GM12878 (cell line): Measurements from ENCODE around the gene NFATC2. TPM values are rescaled to one million over a fixed set of nuclear protein-coding genes. Genes with fewer than 3 reads are reported as not detected.
A peak's percentile ranks its signal among the peaks of the same experiment; 100 is the strongest.

Source experiments
- HDAC6 ChIP-seq: fragments of 200-600 bp; sonication (generic); IDR thresholded peaks from one replicate; pipeline ENCODE4 v1.8.0; 2017; ENCODE audit warnings: antibody characterized with exemption; ENCODE audit not compliant: unreplicated experiment
- IRF4 ChIP-seq: IDR thresholded peaks from 2 replicates; pipeline ENCODE4 v1.6.1; 2011; ENCODE audit warnings: low read depth, low read length
- NBN ChIP-seq: fragments of 450-650 bp; IDR thresholded peaks from 2 replicates; pipeline ENCODE4 v1.6.1; 2016
- NR2C2 ChIP-seq: IDR thresholded peaks from 2 replicates; pipeline ENCODE4 v1.6.1; 2011; ENCODE audit warnings: borderline replicate concordance, low read depth; ENCODE audit not compliant: control insufficient read depth, insufficient read length
- POLR2A ChIP-seq: IDR thresholded peaks from 2 replicates; pipeline ENCODE4 v1.6.1; 2011; ENCODE audit warnings: low read depth, mild to moderate bottlenecking, low read length
- TCF12 ChIP-seq: IDR thresholded peaks from 2 replicates; pipeline ENCODE4 v1.6.1; 2011; ENCODE audit warnings: low read depth, mild to moderate bottlenecking, low read length
- ZBED1 ChIP-seq: IDR thresholded peaks from 2 replicates; pipeline ENCODE4 v1.6.1; 2016; ENCODE audit warnings: borderline replicate concordance
- ZSCAN29 ChIP-seq: fragments of 450-650 bp; IDR thresholded peaks from 2 replicates; pipeline ENCODE4 v1.6.1; 2017; ENCODE audit warnings: mild to moderate bottlenecking, moderate library complexity
- polyA plus RNA-seq, 11 experiments: library from polyadenylated mRNA; depleted of rRNA in 4 of 11; unstranded in 6 of 11; stranded (reverse) in 5 of 11; fragments of >200 nt; fragmentation: Nextera tagmentation in 4 of 11; fragmentation: Illumina TruSeq in 1 of 11; extraction: Ambion mirVana in 4 of 11; extraction: Trizol in 1 of 11; gene quantifications; 1 replicate in 1 of 11; 2 replicates in 10 of 11; pipeline versions ENCODE4 v1.2.1 to v1.2.3, GENCODE V29; 2011 to 2016; ENCODE audit warnings: inconsistent platforms in 2 of 11, missing spikeins in 2 of 11, low read depth in 1 of 11
- total RNA-seq, 4 experiments: library from RNA; depleted of rRNA in 3 of 4; stranded (reverse); fragments of >200 nt in 3 of 4; fragmentation: Illumina TruSeq in 1 of 4; extraction: Trizol in 1 of 4; gene quantifications; 2 replicates each; pipeline versions ENCODE4 v1.2.1 to v1.2.3, GENCODE V29; 2013 to 2021
- TF ChIP-seq, protein P1 (sequence below): fragments of 450-650 bp; IDR thresholded peaks from 2 replicates; pipeline ENCODE4 v1.6.1; 2017; ENCODE audit warnings: mild to moderate bottlenecking
- TF ChIP-seq, protein P2 (sequence below): fragments of 450-650 bp; IDR thresholded peaks from 2 replicates; pipeline ENCODE4 v1.6.1; 2018; ENCODE audit warnings: mild to moderate bottlenecking, low read depth, moderate library complexity; ENCODE audit not compliant: partially characterized antibody
- TF ChIP-seq, protein P3 (sequence below): fragments of 150-350 bp; IDR thresholded peaks from 2 replicates; pipeline ENCODE4 v1.6.1; 2016; ENCODE audit warnings: low read depth, low read length
- TF ChIP-seq, protein P4 (sequence below): fragments of 450-650 bp; IDR thresholded peaks from 2 replicates; pipeline ENCODE4 v1.6.1; 2017; ENCODE audit warnings: mild to moderate bottlenecking, moderate library complexity
- TF ChIP-seq, protein P5 (sequence below): fragments of 450-650 bp; IDR thresholded peaks from 2 replicates; pipeline ENCODE4 v1.6.1; 2017; ENCODE audit warnings: mild to moderate bottlenecking, low read depth, inconsistent platforms; ENCODE audit not compliant: poor library complexity, severe bottlenecking
- TF ChIP-seq, protein P6 (sequence below): IDR thresholded peaks from 2 replicates; pipeline ENCODE4 v1.6.1; 2011; ENCODE audit warnings: low read depth, mild to moderate bottlenecking, low read length, moderate library complexity, borderline replicate concordance; ENCODE audit errors: extremely low read depth

The NFATC2 gene
- total and polyA plus RNA-seq, 10 of the 15 experiments (the other 5 are each of a cell fraction or from before 2014, with no cell fraction given): 3.3 to 20.0 (median 7.3) TPM

DNA sequence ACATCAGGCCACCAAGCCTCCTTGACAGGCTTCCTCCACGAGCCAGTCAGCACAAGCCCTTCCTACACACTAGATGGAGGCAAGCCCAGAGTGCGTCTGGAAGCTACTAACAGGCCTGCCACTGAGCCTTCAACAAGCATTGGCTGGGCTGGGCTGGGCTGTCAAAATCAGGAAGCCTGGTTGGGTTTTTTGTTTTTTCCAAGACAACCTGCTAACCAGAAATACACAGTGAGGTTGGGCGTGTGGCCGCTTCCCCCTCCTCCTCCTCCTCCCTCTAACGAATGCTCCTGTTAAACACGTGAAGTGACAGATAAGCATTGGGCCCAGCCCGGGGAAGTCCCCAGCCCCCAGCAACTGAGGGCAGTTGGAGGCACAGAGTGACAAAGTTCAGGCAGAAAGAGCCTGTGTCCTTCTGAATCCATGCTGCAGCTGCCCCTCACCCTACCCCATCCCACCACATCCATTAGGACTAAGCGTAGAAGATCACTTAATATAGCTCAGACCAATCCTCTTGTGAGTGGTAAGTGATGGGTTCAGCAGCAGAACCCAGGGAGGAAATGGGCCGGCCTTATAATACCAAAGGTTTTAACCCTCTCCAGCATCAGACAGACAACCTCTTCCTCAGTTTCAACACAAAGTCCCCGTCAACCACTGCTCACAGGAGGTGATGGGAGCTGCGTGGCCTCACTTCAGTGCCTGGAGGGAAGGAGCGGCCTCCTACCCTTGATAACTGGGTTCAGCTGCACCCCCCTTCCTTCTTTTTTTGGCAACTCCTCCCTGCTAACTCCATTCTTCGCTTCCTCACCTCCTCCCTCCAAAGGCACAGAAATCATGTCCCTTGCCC, 1.1 kb downstream of the NFATC2 start (continued):
- TF ChIP-seq, protein P1, sequence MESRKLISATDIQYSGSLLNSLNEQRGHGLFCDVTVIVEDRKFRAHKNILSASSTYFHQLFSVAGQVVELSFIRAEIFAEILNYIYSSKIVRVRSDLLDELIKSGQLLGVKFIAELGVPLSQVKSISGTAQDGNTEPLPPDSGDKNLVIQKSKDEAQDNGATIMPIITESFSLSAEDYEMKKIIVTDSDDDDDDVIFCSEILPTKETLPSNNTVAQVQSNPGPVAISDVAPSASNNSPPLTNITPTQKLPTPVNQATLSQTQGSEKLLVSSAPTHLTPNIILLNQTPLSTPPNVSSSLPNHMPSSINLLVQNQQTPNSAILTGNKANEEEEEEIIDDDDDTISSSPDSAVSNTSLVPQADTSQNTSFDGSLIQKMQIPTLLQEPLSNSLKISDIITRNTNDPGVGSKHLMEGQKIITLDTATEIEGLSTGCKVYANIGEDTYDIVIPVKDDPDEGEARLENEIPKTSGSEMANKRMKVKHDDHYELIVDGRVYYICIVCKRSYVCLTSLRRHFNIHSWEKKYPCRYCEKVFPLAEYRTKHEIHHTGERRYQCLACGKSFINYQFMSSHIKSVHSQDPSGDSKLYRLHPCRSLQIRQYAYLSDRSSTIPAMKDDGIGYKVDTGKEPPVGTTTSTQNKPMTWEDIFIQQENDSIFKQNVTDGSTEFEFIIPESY: no peak
- TF ChIP-seq, protein P2, sequence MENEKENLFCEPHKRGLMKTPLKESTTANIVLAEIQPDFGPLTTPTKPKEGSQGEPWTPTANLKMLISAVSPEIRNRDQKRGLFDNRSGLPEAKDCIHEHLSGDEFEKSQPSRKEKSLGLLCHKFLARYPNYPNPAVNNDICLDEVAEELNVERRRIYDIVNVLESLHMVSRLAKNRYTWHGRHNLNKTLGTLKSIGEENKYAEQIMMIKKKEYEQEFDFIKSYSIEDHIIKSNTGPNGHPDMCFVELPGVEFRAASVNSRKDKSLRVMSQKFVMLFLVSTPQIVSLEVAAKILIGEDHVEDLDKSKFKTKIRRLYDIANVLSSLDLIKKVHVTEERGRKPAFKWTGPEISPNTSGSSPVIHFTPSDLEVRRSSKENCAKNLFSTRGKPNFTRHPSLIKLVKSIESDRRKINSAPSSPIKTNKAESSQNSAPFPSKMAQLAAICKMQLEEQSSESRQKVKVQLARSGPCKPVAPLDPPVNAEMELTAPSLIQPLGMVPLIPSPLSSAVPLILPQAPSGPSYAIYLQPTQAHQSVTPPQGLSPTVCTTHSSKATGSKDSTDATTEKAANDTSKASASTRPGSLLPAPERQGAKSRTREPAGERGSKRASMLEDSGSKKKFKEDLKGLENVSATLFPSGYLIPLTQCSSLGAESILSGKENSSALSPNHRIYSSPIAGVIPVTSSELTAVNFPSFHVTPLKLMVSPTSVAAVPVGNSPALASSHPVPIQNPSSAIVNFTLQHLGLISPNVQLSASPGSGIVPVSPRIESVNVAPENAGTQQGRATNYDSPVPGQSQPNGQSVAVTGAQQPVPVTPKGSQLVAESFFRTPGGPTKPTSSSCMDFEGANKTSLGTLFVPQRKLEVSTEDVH: no peak
- TF ChIP-seq, protein P3, sequence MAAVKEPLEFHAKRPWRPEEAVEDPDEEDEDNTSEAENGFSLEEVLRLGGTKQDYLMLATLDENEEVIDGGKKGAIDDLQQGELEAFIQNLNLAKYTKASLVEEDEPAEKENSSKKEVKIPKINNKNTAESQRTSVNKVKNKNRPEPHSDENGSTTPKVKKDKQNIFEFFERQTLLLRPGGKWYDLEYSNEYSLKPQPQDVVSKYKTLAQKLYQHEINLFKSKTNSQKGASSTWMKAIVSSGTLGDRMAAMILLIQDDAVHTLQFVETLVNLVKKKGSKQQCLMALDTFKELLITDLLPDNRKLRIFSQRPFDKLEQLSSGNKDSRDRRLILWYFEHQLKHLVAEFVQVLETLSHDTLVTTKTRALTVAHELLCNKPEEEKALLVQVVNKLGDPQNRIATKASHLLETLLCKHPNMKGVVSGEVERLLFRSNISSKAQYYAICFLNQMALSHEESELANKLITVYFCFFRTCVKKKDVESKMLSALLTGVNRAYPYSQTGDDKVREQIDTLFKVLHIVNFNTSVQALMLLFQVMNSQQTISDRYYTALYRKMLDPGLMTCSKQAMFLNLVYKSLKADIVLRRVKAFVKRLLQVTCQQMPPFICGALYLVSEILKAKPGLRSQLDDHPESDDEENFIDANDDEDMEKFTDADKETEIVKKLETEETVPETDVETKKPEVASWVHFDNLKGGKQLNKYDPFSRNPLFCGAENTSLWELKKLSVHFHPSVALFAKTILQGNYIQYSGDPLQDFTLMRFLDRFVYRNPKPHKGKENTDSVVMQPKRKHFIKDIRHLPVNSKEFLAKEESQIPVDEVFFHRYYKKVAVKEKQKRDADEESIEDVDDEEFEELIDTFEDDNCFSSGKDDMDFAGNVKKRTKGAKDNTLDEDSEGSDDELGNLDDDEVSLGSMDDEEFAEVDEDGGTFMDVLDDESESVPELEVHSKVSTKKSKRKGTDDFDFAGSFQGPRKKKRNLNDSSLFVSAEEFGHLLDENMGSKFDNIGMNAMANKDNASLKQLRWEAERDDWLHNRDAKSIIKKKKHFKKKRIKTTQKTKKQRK: no peak
- TF ChIP-seq IRF4 (no peak), POLR2A (peak; percentile 44), ZBED1 (no peak), HDAC6 (no peak), TCF12 (no peak), ZSCAN29 (no peak), NBN (no peak), NR2C2 (no peak)
- TF ChIP-seq, protein P4, sequence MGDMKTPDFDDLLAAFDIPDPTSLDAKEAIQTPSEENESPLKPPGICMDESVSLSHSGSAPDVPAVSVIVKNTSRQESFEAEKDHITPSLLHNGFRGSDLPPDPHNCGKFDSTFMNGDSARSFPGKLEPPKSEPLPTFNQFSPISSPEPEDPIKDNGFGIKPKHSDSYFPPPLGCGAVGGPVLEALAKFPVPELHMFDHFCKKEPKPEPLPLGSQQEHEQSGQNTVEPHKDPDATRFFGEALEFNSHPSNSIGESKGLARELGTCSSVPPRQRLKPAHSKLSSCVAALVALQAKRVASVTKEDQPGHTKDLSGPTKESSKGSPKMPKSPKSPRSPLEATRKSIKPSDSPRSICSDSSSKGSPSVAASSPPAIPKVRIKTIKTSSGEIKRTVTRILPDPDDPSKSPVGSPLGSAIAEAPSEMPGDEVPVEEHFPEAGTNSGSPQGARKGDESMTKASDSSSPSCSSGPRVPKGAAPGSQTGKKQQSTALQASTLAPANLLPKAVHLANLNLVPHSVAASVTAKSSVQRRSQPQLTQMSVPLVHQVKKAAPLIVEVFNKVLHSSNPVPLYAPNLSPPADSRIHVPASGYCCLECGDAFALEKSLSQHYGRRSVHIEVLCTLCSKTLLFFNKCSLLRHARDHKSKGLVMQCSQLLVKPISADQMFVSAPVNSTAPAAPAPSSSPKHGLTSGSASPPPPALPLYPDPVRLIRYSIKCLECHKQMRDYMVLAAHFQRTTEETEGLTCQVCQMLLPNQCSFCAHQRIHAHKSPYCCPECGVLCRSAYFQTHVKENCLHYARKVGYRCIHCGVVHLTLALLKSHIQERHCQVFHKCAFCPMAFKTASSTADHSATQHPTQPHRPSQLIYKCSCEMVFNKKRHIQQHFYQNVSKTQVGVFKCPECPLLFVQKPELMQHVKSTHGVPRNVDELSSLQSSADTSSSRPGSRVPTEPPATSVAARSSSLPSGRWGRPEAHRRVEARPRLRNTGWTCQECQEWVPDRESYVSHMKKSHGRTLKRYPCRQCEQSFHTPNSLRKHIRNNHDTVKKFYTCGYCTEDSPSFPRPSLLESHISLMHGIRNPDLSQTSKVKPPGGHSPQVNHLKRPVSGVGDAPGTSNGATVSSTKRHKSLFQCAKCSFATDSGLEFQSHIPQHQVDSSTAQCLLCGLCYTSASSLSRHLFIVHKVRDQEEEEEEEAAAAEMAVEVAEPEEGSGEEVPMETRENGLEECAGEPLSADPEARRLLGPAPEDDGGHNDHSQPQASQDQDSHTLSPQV: no peak
- TF ChIP-seq, protein P5, sequence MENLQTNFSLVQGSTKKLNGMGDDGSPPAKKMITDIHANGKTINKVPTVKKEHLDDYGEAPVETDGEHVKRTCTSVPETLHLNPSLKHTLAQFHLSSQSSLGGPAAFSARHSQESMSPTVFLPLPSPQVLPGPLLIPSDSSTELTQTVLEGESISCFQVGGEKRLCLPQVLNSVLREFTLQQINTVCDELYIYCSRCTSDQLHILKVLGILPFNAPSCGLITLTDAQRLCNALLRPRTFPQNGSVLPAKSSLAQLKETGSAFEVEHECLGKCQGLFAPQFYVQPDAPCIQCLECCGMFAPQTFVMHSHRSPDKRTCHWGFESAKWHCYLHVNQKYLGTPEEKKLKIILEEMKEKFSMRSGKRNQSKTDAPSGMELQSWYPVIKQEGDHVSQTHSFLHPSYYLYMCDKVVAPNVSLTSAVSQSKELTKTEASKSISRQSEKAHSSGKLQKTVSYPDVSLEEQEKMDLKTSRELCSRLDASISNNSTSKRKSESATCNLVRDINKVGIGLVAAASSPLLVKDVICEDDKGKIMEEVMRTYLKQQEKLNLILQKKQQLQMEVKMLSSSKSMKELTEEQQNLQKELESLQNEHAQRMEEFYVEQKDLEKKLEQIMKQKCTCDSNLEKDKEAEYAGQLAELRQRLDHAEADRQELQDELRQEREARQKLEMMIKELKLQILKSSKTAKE: no peak
- TF ChIP-seq, protein P6, sequence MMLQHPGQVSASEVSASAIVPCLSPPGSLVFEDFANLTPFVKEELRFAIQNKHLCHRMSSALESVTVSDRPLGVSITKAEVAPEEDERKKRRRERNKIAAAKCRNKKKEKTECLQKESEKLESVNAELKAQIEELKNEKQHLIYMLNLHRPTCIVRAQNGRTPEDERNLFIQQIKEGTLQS: no peak
